B cell (primary cell): ENCODE measurements around the gene TIMP2.

Source experiments
- EZH2 ChIP-seq: IDR thresholded peaks from 2 replicates; pipeline ENCODE4 v1.6.1; 2012; ENCODE audit warnings: borderline replicate concordance, low read depth, mild to moderate bottlenecking, moderate library complexity, low read length; ENCODE audit not compliant: insufficient read depth, poor library complexity, severe bottlenecking
- TF ChIP-seq, protein P1 (sequence below): fragments of 200-600 bp; IDR thresholded peaks from one replicate; pipeline ENCODE4 v1.8.0; 2022; ENCODE audit warnings: antibody characterized with exemption, mild to moderate bottlenecking

DNA sequence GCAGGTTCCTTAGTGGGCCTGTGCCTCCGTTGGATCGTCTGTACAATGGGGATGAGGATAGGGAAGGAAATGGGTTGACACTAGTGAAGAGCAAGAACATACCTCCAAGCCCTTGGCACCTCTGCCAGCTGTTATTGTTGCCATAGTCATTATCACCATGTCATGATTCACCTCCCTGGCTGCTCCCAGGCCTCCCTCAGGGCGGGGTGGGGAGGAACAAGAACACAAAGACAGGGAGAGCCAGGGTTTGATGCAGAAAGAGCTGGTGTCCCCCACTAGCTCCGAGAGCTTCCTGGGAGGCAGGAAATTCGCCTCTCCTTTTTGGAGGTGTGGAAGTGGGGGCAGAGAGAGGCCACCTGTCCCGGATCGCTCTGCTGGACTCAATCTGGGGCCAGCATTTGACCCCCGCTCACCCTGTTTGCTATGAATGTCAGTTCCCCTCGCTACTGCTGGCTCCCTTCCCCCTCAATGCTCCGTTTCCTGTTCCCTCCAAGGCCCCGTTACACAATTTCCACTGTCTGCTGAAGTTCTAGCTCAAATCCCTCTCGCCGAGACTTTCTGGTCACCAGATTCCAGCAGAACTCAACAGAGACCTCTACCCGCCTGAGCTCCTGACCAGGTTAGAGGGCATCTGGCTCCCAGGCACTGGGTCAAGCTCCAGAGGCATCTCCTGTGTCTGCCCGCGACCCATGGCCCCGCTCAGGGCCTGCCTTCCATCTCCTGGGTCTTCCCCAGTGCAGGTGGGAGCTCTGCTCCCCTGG, 9.1 kb downstream of the TIMP2 start:
- no peak for TF ChIP-seq EZH2
- TF ChIP-seq, protein P1, sequence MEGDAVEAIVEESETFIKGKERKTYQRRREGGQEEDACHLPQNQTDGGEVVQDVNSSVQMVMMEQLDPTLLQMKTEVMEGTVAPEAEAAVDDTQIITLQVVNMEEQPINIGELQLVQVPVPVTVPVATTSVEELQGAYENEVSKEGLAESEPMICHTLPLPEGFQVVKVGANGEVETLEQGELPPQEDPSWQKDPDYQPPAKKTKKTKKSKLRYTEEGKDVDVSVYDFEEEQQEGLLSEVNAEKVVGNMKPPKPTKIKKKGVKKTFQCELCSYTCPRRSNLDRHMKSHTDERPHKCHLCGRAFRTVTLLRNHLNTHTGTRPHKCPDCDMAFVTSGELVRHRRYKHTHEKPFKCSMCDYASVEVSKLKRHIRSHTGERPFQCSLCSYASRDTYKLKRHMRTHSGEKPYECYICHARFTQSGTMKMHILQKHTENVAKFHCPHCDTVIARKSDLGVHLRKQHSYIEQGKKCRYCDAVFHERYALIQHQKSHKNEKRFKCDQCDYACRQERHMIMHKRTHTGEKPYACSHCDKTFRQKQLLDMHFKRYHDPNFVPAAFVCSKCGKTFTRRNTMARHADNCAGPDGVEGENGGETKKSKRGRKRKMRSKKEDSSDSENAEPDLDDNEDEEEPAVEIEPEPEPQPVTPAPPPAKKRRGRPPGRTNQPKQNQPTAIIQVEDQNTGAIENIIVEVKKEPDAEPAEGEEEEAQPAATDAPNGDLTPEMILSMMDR, result no peak
